SH-SY5Y (cell line): ENCODE data around the gene C13orf42.

Experiments used
- GATA2 ChIP-seq: IDR thresholded peaks from 2 replicates; pipeline ENCODE4 v1.6.1; 2011; ENCODE audit warnings: mild to moderate bottlenecking, low read depth, low read length
- GATA3 ChIP-seq: IDR thresholded peaks from 2 replicates; pipeline ENCODE4 v1.6.1; 2011; ENCODE audit warnings: low read depth, mild to moderate bottlenecking, low read length, moderate library complexity

DNA sequence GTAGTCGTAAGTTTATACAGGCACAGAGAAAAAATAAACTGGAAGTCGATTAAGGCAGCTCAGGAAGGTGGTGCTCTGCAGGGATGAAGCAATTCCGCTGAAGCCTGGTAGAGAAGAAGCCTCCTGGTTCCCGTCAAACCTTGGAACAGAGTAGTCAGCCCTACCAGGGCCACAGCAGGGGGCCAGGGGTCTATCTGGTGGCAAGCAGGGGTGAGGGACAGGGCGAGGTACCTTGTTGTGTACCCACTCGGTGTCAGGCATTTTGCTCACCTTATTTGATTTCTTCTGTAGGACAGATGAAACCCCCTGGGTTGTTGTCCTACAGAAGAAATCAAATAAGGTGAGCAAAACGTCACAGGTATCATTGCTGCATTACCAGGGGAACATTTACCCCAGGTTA lies 70.6 kb downstream of the C13orf42 start:
- TF ChIP-seq GATA2 (no peak), GATA3 (no peak)
